ENCODE measurements around the gene FAM171A2.

DNA sequence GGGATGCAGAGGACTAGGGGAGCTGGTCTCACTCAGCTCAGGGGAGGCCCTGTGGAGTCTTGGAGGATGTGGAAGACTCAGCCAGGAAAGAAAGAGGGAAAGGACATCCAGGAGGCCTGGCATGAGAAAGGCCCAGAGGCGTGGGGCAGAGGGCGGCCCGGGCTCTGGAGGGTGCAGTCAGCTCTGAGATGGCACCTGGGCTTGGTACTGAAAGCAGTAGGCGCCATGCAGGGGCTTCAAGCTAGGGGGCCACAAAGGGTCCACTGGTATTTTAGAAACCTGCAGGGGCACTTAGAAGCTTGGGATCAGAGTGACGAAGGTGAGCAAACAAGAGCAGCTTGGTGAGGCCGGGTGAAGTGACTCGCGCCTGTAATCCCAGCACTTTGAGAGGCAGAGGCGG lies 5.6 kb downstream of the FAM171A2 start:
- no peak for TF ChIP-seq MTA3 (IDR thresholded peaks at IDR 0.05; ENCODE audit: borderline replicate concordance, low read length)
- no peak for TF ChIP-seq CBFB (IDR thresholded peaks at IDR 0.05; ENCODE audit: low read depth)
- TF ChIP-seq RCOR1 (conservative IDR thresholded peaks at IDR 0.05; ENCODE audit: low read depth, low read length): no peak
- TF ChIP-seq EZH2 (IDR thresholded peaks at IDR 0.05; ENCODE audit: borderline replicate concordance, control insufficient read depth, low read depth, low read length): no peak
- TF ChIP-seq STAT3 (IDR thresholded peaks at IDR 0.05; ENCODE audit: low read depth, low read length): no peak
- no peak for TF ChIP-seq RB1 (IDR thresholded peaks at IDR 0.05; ENCODE audit: borderline replicate concordance)
- TF ChIP-seq NR2C2 (IDR thresholded peaks at IDR 0.05; ENCODE audit: borderline replicate concordance, control insufficient read depth, insufficient read length, low read depth): no peak
- TF ChIP-seq, protein P1, sequence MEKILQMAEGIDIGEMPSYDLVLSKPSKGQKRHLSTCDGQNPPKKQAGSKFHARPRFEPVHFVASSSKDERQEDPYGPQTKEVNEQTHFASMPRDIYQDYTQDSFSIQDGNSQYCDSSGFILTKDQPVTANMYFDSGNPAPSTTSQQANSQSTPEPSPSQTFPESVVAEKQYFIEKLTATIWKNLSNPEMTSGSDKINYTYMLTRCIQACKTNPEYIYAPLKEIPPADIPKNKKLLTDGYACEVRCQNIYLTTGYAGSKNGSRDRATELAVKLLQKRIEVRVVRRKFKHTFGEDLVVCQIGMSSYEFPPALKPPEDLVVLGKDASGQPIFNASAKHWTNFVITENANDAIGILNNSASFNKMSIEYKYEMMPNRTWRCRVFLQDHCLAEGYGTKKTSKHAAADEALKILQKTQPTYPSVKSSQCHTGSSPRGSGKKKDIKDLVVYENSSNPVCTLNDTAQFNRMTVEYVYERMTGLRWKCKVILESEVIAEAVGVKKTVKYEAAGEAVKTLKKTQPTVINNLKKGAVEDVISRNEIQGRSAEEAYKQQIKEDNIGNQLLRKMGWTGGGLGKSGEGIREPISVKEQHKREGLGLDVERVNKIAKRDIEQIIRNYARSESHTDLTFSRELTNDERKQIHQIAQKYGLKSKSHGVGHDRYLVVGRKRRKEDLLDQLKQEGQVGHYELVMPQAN (conservative IDR thresholded peaks at IDR 0.05): no peak
- TF ChIP-seq POLR2AphosphoS5 (IDR thresholded peaks at IDR 0.05; ENCODE audit: low read length): no peak
- TF ChIP-seq, protein P2, sequence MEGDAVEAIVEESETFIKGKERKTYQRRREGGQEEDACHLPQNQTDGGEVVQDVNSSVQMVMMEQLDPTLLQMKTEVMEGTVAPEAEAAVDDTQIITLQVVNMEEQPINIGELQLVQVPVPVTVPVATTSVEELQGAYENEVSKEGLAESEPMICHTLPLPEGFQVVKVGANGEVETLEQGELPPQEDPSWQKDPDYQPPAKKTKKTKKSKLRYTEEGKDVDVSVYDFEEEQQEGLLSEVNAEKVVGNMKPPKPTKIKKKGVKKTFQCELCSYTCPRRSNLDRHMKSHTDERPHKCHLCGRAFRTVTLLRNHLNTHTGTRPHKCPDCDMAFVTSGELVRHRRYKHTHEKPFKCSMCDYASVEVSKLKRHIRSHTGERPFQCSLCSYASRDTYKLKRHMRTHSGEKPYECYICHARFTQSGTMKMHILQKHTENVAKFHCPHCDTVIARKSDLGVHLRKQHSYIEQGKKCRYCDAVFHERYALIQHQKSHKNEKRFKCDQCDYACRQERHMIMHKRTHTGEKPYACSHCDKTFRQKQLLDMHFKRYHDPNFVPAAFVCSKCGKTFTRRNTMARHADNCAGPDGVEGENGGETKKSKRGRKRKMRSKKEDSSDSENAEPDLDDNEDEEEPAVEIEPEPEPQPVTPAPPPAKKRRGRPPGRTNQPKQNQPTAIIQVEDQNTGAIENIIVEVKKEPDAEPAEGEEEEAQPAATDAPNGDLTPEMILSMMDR (IDR thresholded peaks at IDR 0.05 in 2 of 3, conservative IDR thresholded peaks at IDR 0.05 in 1 of 3; ENCODE audit: control insufficient read depth in 2 of 3, extremely low read depth in 1 of 3, insufficient read depth in 1 of 3, low read depth in 3 of 3, low read length in 3 of 3): no peak
- TF ChIP-seq POLR2A (IDR thresholded peaks at IDR 0.05; ENCODE audit: low read depth, low read length): no peak
- TF ChIP-seq, protein P3, sequence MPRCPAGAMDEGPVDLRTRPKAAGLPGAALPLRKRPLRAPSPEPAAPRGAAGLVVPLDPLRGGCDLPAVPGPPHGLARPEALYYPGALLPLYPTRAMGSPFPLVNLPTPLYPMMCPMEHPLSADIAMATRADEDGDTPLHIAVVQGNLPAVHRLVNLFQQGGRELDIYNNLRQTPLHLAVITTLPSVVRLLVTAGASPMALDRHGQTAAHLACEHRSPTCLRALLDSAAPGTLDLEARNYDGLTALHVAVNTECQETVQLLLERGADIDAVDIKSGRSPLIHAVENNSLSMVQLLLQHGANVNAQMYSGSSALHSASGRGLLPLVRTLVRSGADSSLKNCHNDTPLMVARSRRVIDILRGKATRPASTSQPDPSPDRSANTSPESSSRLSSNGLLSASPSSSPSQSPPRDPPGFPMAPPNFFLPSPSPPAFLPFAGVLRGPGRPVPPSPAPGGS (IDR thresholded peaks at IDR 0.05; ENCODE audit: borderline replicate concordance, insufficient read depth, low read depth, low read length, poor library complexity, severe bottlenecking): no peak
- no peak for TF ChIP-seq GABPA (IDR thresholded peaks at IDR 0.05; ENCODE audit: low read depth)
